DMS153 treated with DMSO at 0.1 percent for 48 hours (cell line): Measurements from ENCODE around the gene CSTF1.

ENCODE experiments used
- DNase-seq: peaks from one replicate; lab custom pipeline; 2025; ENCODE audit not compliant: unreplicated experiment; lab: John Stamatoyannopoulos, UW

Gene CSTF1

DNA sequence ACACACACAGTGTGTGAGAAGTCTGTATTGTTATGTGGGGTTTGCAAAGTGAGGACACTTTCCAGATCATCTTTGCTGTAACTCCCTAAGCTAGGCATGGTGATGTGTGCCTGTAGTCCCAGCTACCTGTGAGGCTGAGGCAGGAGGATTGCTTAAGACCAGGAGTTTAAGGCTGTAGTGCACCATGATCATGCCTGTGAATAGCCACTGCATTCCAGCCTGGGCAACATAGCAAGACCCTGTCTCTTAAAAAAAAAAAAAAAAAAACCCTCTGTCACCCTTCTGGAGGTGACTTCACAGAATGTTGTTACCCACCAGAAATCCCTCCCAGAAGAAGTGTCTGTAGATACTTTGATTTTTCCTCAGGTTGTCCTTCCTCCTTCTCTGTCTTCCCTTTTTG lies 34.5 kb downstream of the CSTF1 start:
- no peak for DNase-seq

- no peak for DNase-seq
Measured at GRCh38 chr20:56427797-56428196, 35.4 kb downstream of the CSTF1 start.

- no peak for DNase-seq
Measured at GRCh38 chr20:56428410-56428809, 36.0 kb downstream of the CSTF1 start.

GRCh38 chr20:56428881-56429280 lies 36.4 kb downstream of the CSTF1 start:
- DNase-seq, result no peak

- DNase-seq, result no peak
Measured at GRCh38 chr20:56429502-56429901, 37.1 kb downstream of the CSTF1 start.

GRCh38 chr20:56429941-56430340 lies 37.5 kb downstream of the CSTF1 start:
- DNase-seq, result no peak

- no peak for DNase-seq
Measured at GRCh38 chr20:56430461-56430860, 38.0 kb downstream of the CSTF1 start.

GRCh38 chr20:56430957-56431356 lies 38.5 kb downstream of the CSTF1 start:
- no peak for DNase-seq

DNA sequence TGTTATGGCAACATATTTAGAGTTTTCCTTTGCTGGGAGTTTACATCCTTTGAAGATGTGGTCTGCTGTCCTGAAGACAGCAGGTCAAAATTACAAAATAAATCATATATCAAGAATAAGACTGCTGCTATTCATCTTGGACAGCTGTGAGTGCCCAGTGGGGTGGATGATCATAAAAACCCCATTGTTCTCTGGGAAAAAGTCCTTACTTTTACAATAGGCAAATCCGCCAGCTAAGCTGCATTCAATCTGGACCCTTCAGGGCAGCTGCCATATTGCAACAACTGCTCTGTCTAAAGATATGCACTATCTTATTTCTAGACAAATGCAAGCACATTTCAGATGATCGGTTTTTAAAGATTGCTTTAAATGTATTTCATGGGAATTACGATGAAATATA lies 39.0 kb downstream of the CSTF1 start:
- no peak for DNase-seq

DNA sequence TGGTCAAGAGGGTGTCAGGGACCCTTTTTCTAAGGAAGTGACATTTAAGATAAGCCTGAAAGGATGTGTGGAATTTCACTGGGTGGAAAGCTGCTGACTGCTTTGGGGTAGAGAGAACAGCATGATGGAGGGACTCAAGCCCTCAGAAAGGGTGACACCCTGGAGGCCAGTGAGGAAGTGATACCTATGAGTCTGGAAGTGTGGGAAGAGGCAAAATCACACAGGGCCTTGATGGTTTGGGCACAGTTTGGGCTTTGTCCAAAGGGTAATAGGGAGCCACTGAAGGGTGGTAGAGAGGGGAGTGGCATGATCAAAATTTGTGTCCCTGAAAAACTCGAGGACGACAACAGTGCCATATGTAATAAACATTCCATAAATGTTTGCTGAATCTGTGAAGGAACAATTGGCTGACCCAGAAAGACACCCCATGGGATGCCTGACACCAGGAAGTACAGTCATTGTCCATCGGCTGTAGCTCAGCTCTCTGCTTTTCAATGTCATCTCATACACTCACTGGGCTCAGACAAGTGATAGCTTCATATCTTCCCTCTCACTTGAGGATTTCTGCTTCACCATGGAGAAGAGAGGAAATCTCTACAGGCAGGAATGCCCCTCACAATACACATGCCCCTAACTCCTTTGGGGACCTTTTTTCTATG lies 40.9 kb downstream of the CSTF1 start:
- DNase-seq, result no peak

- DNase-seq, result no peak
Measured at GRCh38 chr20:56433880-56434255, 41.4 kb downstream of the CSTF1 start.

- no peak for DNase-seq
Measured at GRCh38 chr20:56437196-56437960, 44.9 kb downstream of the CSTF1 start.

DNA sequence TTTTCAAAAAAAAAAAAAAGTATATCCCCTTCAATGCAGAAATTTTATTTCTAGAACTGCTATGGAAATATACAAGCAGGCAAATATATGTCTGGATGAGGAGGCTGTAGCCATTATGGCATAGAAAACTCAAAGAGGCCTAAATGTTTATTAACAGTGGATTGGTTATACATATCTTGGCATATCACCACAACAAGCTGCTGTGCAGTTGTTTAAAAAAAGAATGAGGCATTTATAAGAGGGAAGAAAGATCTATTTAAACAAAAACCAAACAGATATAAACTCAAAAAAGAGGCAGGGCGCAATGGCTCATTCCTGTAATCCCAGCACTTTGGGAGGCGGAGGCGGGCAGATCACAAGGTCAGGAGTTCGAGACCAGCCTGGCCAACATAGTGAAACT lies 45.8 kb downstream of the CSTF1 start:
- no peak for DNase-seq

GRCh38 chr20:56439771-56440291 lies 47.4 kb downstream of the CSTF1 start:
- no peak for DNase-seq

GRCh38 chr20:56440346-56441007 lies 48.0 kb downstream of the CSTF1 start:
- DNase-seq, result no peak

DNA sequence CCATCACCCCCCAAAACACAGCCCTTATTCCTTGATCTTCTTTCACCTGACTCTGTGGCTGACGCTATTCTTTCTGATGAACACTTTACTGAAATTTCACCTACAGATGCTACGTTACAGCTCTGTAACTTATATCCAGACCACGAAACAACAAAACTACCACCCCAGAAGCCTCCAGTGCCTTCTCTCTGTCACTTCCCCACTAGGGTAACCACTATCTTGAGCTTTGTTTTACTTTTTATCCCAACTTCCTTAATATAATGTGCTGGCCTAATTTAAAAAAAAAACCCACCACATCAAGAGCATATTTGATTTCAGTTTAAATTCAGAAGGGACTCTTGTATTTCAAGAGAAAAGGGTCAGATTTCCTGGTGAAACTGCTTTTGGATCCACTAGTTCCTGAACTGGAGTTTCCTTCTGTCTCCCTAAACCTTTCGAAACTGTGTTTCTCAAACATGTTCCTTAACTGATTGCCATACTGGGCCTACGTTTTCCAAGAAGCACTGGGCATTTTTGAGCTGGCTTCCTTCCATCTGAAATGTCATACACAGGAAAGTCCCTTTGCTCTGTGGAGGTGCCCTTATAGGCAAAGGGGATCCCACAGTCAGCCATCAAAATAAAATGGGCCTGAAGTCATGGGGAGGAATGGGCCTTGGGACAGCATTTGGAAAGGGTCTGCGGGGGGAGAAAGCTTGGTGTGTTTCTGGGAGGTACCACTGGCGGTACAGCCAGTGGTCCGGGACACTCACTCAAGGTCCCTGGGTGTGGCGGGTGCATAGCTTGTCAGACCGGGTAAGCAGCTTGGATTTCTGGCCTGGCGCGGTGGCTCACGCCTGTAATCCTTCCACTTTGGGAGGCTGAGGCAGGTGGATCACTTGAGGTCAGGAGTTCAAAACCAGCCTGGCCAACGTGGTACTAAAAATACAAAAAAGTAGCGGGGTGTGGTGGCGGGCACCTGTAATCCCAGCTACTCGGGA lies 50.2 kb downstream of the CSTF1 start:
- DNase-seq, result no peak

DNA sequence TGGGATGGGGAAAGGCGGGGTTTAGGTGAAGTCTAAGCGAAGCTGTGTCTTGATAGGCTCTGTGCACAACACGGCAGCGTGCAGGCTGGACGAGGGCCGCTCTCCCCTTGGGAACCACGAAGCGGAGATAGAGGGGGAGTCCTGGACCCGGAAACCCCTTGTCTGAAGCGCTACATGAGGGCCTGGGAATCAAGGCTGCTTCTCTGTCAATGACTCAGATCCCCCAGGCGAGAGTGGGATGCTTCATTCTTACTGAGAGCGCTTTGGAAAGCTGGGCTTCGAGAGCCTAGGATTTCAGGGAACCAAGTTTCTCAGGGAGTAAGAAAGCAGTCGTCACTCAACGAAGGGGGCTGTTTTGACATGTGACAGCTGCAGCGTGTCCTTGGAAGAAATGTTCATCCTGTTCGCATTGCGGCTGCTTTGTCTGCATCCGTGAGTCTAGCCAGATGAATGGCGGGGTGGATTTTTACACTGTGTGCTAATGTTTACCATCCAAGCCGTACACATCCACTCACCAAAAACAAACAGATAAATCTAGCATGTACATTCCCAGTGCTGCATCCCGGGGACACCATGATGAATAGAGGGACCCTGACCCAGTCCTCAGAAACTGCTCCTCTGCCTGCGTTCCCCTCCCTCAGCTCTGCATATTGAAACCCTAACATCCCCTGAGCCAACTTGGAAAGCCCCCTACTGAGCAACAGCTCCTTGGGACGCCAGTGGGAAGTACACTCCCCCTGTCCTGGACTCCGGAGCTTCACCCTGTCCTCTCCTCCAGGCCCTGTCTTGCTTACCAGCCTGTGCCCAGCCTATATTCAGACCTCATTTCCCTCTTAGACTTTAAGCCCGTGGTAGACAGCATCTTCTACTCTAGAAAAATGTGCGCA lies 51.5 kb downstream of the CSTF1 start:
- no peak for DNase-seq

DNA sequence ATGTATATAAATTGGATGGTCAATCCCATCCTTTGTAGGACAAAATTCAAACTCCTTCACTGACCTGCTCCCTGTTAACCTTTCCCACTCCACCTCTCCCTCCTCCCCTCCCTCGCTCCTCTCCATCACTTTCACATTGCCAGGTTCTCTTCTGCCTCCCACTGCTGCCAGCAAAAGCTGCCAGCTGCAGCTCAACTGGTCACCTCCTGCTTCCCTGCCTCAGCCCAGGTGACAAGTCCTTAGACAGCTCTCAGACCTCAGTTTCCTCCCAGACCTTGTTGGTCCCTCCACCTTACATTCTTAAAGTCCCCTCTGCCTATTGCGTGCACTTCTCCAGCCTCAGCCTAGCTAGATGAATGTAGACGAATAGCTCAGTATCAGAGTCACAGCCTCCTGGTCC lies 52.7 kb downstream of the CSTF1 start:
- DNase-seq, result no peak

DNA sequence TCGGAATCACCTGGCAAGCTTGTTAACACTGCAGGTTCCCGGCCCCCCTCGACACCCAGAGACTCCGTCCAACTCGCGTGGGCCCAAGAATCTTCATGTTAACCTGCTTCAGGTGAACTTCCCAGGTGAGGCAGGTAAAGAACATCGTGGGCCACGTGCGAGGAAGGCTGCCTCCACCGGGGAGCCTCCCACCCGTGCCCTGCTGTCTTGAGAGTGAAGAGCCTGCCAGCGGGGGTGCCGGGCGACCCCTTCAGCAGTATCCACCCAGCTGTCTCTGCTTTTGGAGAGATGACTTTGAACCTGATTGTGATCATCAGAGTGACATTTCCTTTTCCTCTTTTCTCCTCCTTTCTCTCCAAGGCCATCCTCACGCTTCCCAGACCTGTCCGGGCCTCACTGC lies 53.1 kb downstream of the CSTF1 start:
- DNase-seq, result no peak

DNA sequence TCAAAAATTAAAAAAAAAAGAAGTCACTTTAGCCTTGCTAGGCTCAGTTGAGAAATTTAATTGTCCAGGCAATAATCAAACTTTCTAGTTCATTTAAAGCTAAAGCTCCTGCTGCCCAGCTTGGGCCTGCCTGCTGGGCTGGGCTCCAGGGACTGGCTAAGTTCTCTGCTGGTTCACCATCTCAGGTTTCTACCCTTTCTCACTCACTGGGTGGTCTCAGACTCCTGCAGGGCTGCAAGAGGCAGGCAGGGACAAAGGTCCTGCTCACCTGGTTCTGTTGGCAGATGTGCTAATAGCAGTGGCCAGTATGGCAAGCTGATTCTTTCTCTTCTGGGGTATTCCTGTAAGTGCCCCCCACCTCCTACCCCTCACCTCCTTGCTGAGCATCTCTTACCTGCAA lies 54.8 kb downstream of the CSTF1 start:
- no peak for DNase-seq
